Measurements from ENCODE around the gene SCAMP1. TPM values are rescaled to one million over a fixed set of nuclear protein-coding genes. Genes with fewer than 3 reads are reported as not detected.
A peak's percentile ranks its signal among the peaks of the same experiment; 100 is the strongest.

The SCAMP1 gene
- total RNA-seq, 1 experiment from 2014 or later: 28.7 TPM

DNA sequence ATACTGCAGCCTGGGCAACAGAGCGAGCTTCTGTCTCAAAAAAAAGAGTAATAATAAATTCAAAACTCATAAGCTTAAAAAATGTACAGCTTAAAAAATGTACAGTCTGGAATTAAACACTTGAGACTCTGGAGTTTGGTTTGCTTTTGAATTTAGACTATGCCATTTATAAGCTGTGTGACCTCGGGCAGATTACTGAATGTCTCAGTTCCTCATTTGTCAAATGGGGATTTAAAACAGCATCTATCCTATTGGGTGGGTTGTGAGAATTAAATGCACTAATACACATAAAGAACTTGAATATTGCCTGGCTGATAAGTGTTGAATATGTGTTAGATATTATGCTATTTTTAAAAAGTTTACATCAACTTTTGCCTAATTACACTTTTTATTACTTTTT, 98.4 kb downstream of the SCAMP1 start:
- ChIA-PET POLR2A (ENCODE audit: low non-redundant PET) (no interaction called here), CTCF (no interaction called here)
- intact Hi-C loops (cut with micrococcal nuclease; ENCODE audit: unreplicated experiment): no loop called here
- TF ChIP-seq, protein P1, sequence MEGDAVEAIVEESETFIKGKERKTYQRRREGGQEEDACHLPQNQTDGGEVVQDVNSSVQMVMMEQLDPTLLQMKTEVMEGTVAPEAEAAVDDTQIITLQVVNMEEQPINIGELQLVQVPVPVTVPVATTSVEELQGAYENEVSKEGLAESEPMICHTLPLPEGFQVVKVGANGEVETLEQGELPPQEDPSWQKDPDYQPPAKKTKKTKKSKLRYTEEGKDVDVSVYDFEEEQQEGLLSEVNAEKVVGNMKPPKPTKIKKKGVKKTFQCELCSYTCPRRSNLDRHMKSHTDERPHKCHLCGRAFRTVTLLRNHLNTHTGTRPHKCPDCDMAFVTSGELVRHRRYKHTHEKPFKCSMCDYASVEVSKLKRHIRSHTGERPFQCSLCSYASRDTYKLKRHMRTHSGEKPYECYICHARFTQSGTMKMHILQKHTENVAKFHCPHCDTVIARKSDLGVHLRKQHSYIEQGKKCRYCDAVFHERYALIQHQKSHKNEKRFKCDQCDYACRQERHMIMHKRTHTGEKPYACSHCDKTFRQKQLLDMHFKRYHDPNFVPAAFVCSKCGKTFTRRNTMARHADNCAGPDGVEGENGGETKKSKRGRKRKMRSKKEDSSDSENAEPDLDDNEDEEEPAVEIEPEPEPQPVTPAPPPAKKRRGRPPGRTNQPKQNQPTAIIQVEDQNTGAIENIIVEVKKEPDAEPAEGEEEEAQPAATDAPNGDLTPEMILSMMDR (conservative IDR thresholded peaks at IDR 0.05; ENCODE audit: low read depth, low read length): no peak
- no peak for TF ChIP-seq EZH2 (IDR thresholded peaks at IDR 0.05; ENCODE audit: borderline replicate concordance, low read depth, low read length, poor library complexity, severe bottlenecking)
- no TSS peak for BruUV-seq (replicated peaks)
- Histone ChIP-seq H3K4me1 (ENCODE audit: insufficient read depth, low read length, poor library complexity, severe bottlenecking) (no peaks in the 10 kb centered on the region), H3K4me3 (ENCODE audit: low read depth, low read length, poor library complexity, severe bottlenecking) (no peak overlapping the region), H3K27ac (ENCODE audit: low read depth, low read length, poor library complexity, severe bottlenecking) (no peak overlapping the region), H3K27me3 (replicated peaks; ENCODE audit: insufficient read depth, low read depth, low read length, poor library complexity) (no peaks in the 10 kb centered on the region), H3K9me3 (ENCODE audit: low read depth, low read length, poor library complexity, severe bottlenecking) (no peaks in the 10 kb centered on the region), H3K36me3 (ENCODE audit: insufficient read depth, low read length, poor library complexity, severe bottlenecking) (no peaks in the 10 kb centered on the region)
- DNase-seq (ENCODE audit: low spot score): no peak

DNA sequence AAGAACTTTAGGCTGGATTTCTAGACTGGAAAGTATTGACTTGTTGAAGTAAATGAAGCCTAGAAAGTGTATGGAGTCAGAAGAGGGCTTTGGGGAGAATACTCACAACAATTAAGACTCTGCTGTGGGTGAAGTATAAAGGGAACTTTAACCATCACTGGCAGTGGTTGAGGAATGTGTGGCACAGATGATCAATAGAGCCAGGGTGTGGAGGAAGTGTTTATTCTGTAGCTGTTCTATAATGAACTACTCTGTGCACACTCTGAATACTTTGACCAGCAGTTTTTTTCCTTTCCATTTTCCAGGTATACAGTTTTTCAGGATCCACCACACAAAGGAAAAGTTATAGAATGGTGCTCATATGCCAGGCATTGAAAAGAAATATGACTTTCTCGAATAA, 106.7 kb downstream of the SCAMP1 start:
- CTCF ChIA-PET: interaction anchor here (0.5 to 1.3 kb wide), 2 partner anchors 36 to 419 kb away, joined by 3 read pairs; no protein-coding TSS in a partner anchor
- H3K9me3 ChIP-seq (ENCODE audit: low read depth, low read length, poor library complexity, severe bottlenecking): no peaks in the 10 kb centered on the region
- BruUV-seq (replicated peaks): no TSS peak
- no peaks in the 10 kb centered on the region for H3K4me1 ChIP-seq (ENCODE audit: insufficient read depth, low read length, poor library complexity, severe bottlenecking)
- POLR2A ChIA-PET (ENCODE audit: low non-redundant PET): interaction anchor here (0.6 kb wide), 1 partner anchor 321 kb away, joined by 3 read pairs; no protein-coding TSS in a partner anchor
- no peak for TF ChIP-seq EZH2 (IDR thresholded peaks at IDR 0.05; ENCODE audit: borderline replicate concordance, low read depth, low read length, poor library complexity, severe bottlenecking)
- TF ChIP-seq, protein P1 (conservative IDR thresholded peaks at IDR 0.05; ENCODE audit: low read depth, low read length): no peak
- no peak for DNase-seq (ENCODE audit: low spot score)
- no peak overlapping the region for H3K4me3 ChIP-seq (ENCODE audit: low read depth, low read length, poor library complexity, severe bottlenecking)
- no peaks in the 10 kb centered on the region for H3K36me3 ChIP-seq (ENCODE audit: insufficient read depth, low read length, poor library complexity, severe bottlenecking)
- intact Hi-C loops (cut with micrococcal nuclease; ENCODE audit: unreplicated experiment): no loop called here
- H3K27me3 ChIP-seq (replicated peaks; ENCODE audit: insufficient read depth, low read depth, low read length, poor library complexity): no peaks in the 10 kb centered on the region
- no peak overlapping the region for H3K27ac ChIP-seq (ENCODE audit: low read depth, low read length, poor library complexity, severe bottlenecking)

DNA sequence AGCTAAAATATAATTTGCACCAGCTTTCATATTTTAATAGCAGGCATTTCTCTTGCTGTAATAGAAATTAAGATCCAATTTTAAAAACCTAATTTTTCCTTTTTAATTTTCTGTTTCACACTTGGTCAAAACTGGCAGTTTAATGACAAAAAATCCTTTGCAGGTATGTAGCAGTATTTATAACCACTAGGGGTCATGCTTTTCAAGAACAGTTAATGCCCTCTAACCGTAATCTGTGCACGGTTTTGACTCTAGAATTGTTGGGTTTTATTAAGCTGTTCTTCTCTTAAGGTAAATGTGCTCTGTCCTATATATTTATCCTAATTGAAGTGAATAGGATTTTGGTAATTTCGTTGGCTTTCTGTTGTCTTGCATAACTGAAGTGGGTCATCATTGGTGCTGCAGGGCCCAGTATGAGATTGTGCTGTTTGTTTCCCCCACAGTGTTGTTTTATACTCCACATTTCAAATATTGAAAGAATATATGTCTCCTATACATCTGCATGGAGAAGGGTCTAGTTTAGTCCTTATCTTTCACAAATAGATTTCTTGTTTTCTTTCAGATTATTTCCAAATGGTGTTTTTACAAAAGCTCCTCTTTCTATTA, 107.4 kb downstream of the SCAMP1 start:
- TF ChIP-seq, protein P1 (conservative IDR thresholded peaks at IDR 0.05; ENCODE audit: low read depth, low read length): peak; percentile 76
- TF ChIP-seq EZH2 (IDR thresholded peaks at IDR 0.05; ENCODE audit: borderline replicate concordance, low read depth, low read length, poor library complexity, severe bottlenecking): no peak
- Histone ChIP-seq H3K4me3 (ENCODE audit: low read depth, low read length, poor library complexity, severe bottlenecking) (no peak overlapping the region), H3K27me3 (replicated peaks; ENCODE audit: insufficient read depth, low read depth, low read length, poor library complexity) (no peaks in the 10 kb centered on the region), H3K9me3 (ENCODE audit: low read depth, low read length, poor library complexity, severe bottlenecking) (no peaks in the 10 kb centered on the region), H3K4me1 (ENCODE audit: insufficient read depth, low read length, poor library complexity, severe bottlenecking) (no peaks in the 10 kb centered on the region), H3K36me3 (ENCODE audit: insufficient read depth, low read length, poor library complexity, severe bottlenecking) (no peaks in the 10 kb centered on the region), H3K27ac (ENCODE audit: low read depth, low read length, poor library complexity, severe bottlenecking) (no peak overlapping the region)
- POLR2A ChIA-PET (ENCODE audit: low non-redundant PET): no interaction called here
- no TSS peak for BruUV-seq (replicated peaks)
- peak; percentile 60 for DNase-seq (ENCODE audit: low spot score)
- CTCF ChIA-PET: interaction anchor here (0.5 to 1.3 kb wide), 2 partner anchors 37 to 418 kb away, joined by 3 read pairs; no protein-coding TSS in a partner anchor
- intact Hi-C loops (cut with micrococcal nuclease; ENCODE audit: unreplicated experiment): no loop called here

Data from A673 (cell line).